Loucy (cell line): ENCODE data around the gene NGDN.

Source experiments
- H2AFZ ChIP-seq: fragments of 200-600 bp; sonication (generic); 2 replicates; pipeline ENCODE4 v1.6.0; 2016; ENCODE audit warnings: antibody characterized with exemption, mild to moderate bottlenecking, low read length, moderate library complexity
- H3F3A ChIP-seq: fragments of 200-600 bp; 2 replicates; pipeline ENCODE4 v1.6.0; 2016; ENCODE audit warnings: antibody characterized with exemption, low read depth, mild to moderate bottlenecking
- H3K27me3 ChIP-seq: fragments of 200-600 bp; sonication (generic); 2 replicates; pipeline ENCODE4 v1.6.1; 2014; ENCODE audit warnings: low read length, mild to moderate bottlenecking; ENCODE audit not compliant: insufficient read depth, poor library complexity, severe bottlenecking
- H3K36me3 ChIP-seq: fragments of 200-600 bp; sonication (generic); 2 replicates; pipeline ENCODE4 v1.6.1; 2016; ENCODE audit warnings: low read length; ENCODE audit not compliant: insufficient read depth
- H3K4me1 ChIP-seq: fragments of 200-600 bp; sonication (generic); 2 replicates; pipeline ENCODE4 v1.5.1; 2014; ENCODE audit warnings: low read length, mild to moderate bottlenecking; ENCODE audit not compliant: insufficient read depth, poor library complexity, severe bottlenecking
- H3K4me2 ChIP-seq: fragments of 200-600 bp; sonication (generic); 2 replicates; pipeline ENCODE4 v1.6.0; 2014; ENCODE audit warnings: antibody characterized with exemption, low read length, low read depth, mild to moderate bottlenecking; ENCODE audit not compliant: poor library complexity, severe bottlenecking
- H3K4me3 ChIP-seq: fragments of 200-600 bp; sonication (generic); 2 replicates; pipeline ENCODE4 v1.5.1; 2014; ENCODE audit warnings: low read length, mild to moderate bottlenecking, mixed read lengths; ENCODE audit not compliant: poor library complexity, severe bottlenecking
- H3K79me2 ChIP-seq: fragments of 200-600 bp; sonication (generic); 2 replicates; pipeline ENCODE4 v1.6.1; 2014; ENCODE audit warnings: low read length; ENCODE audit not compliant: insufficient read depth
- H3K9ac ChIP-seq: fragments of 200-600 bp; sonication (generic); 2 replicates; pipeline ENCODE4 v1.6.0; 2014; ENCODE audit warnings: mild to moderate bottlenecking, low read depth, low read length, moderate library complexity; ENCODE audit not compliant: poor library complexity, severe bottlenecking
- H3K9me2 ChIP-seq: fragments of 200-600 bp; sonication (generic); replicated peaks from 2 replicates; pipeline ENCODE4 v1.6.1; 2016; ENCODE audit warnings: low read depth, low read length, mixed read lengths
- H3K9me3 ChIP-seq: fragments of 200-600 bp; sonication (generic); 2 replicates; pipeline ENCODE4 v1.6.1; 2014; ENCODE audit warnings: mild to moderate bottlenecking, antibody characterized with exemption, low read length, low read depth; ENCODE audit not compliant: insufficient read depth
- H4K20me1 ChIP-seq: fragments of 200-600 bp; sonication (generic); 2 replicates; pipeline ENCODE4 v1.6.0; 2014; ENCODE audit warnings: antibody characterized with exemption, low read length, mild to moderate bottlenecking; ENCODE audit not compliant: insufficient read depth, poor library complexity, severe bottlenecking
- EZH2phosphoT487 ChIP-seq: fragments of 200-600 bp; IDR thresholded peaks from 2 replicates; pipeline ENCODE4 v1.6.1; 2018; ENCODE audit warnings: antibody characterized with exemption, mild to moderate bottlenecking, moderate library complexity, borderline replicate concordance
- TF ChIP-seq, protein P1 (sequence below): fragments of 200-600 bp; sonication (generic); conservative IDR thresholded peaks from 2 replicates; pipeline ENCODE4 v1.5.1; 2014; ENCODE audit warnings: mild to moderate bottlenecking, antibody characterized with exemption, low read length

Gene NGDN

DNA sequence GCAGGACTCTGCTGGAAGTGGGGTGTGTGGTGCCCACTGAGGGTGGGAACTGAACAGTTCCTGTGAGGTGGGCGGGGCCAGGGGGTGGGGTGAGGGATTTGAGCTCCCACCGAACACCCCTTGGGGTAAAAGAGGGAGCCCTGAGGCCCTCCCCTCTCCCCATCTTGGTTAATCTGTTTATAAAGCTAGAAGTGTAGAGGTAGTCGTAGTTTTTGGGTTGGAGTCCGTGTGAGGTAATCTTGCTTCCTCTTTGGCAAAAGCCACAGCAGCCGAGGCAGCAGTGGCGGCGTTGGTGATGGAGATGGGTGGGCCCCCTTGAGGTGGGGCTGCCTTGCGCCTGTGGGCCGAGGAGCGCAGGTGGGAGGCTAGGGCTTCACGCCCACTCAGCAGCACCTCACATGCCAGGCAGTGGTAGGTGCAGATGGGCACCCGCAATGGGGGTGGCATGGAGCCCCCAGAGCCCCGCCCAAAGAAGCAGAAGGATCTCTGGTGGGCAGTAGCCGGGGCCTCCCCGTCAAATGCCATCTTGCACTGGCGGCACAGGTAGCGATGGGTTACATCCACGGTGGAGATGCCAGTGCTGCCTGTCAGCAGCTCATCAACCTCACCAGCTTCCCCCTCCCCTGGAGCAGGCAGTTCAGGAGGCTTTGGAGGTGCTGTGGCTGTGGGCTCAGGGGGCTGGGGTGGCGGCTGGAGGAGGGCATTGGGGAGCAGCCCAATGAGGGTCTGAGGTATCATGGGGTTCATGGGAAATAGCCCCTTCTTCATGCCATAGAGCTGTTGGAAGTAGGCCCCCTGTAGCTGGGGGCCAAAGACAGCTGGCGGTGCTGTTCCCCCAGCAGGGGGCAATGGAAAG lies 52.5 kb downstream of the NGDN start:
- no peaks in the 10 kb centered on the region for H3K9me2 ChIP-seq
- H3K4me2 ChIP-seq = no peak overlapping the region
- no peaks in the 10 kb centered on the region for H3K27me3 ChIP-seq
- no peaks in the 10 kb centered on the region for H3K79me2 ChIP-seq
- no peaks in the 10 kb centered on the region for H3F3A ChIP-seq
- no peaks in the 10 kb centered on the region for H3K9me3 ChIP-seq
- TF ChIP-seq, protein P1, sequence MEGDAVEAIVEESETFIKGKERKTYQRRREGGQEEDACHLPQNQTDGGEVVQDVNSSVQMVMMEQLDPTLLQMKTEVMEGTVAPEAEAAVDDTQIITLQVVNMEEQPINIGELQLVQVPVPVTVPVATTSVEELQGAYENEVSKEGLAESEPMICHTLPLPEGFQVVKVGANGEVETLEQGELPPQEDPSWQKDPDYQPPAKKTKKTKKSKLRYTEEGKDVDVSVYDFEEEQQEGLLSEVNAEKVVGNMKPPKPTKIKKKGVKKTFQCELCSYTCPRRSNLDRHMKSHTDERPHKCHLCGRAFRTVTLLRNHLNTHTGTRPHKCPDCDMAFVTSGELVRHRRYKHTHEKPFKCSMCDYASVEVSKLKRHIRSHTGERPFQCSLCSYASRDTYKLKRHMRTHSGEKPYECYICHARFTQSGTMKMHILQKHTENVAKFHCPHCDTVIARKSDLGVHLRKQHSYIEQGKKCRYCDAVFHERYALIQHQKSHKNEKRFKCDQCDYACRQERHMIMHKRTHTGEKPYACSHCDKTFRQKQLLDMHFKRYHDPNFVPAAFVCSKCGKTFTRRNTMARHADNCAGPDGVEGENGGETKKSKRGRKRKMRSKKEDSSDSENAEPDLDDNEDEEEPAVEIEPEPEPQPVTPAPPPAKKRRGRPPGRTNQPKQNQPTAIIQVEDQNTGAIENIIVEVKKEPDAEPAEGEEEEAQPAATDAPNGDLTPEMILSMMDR = no peak
- TF ChIP-seq EZH2phosphoT487 = no peak
- H3K4me1 ChIP-seq = no peaks in the 10 kb centered on the region
- H4K20me1 ChIP-seq = no peaks in the 10 kb centered on the region
- H3K4me3 ChIP-seq = no peak overlapping the region
- H2AFZ ChIP-seq = no peak overlapping the region
- H3K36me3 ChIP-seq = no peaks in the 10 kb centered on the region
- H3K9ac ChIP-seq = no peak overlapping the region

DNA sequence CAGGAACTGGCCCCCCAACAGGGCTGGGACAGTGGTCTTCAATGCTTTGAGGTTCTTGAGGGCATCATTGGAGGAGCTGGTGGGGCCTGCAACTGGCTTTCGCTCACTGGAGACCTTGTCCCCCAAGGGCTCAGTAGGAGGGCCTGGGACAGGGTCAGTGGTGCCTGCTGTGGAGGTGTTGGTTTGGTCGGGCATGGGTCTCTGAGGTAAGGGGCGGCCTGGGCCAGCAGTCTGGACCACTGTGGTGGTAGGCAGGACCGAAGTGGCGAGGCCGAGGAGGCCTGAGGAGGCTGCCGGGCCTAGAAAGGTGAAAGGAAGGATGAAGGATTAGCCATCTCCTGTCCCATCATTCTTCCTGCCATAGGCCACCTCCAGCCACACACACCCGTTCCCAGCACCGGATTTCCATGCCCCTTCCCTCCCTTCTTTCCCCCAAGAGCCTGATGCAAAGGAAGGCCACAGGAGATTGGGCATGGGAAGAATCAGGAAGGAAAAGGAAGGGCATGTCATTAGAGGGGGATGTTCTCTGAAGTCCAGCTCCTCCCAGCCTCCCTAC lies 53.2 kb downstream of the NGDN start:
- Histone ChIP-seq H3K79me2 (no peaks in the 10 kb centered on the region), H3K4me3 (no peak overlapping the region), H3K27me3 (no peaks in the 10 kb centered on the region), H3K4me2 (no peak overlapping the region), H3K4me1 (no peaks in the 10 kb centered on the region), H3K9me3 (no peaks in the 10 kb centered on the region), H3K36me3 (no peaks in the 10 kb centered on the region), H4K20me1 (no peaks in the 10 kb centered on the region), H3F3A (no peaks in the 10 kb centered on the region), H3K9ac (no peak overlapping the region), H2AFZ (no peak overlapping the region), H3K9me2 (no peaks in the 10 kb centered on the region)
- no peak for TF ChIP-seq EZH2phosphoT487
- TF ChIP-seq, protein P1 = no peak

DNA sequence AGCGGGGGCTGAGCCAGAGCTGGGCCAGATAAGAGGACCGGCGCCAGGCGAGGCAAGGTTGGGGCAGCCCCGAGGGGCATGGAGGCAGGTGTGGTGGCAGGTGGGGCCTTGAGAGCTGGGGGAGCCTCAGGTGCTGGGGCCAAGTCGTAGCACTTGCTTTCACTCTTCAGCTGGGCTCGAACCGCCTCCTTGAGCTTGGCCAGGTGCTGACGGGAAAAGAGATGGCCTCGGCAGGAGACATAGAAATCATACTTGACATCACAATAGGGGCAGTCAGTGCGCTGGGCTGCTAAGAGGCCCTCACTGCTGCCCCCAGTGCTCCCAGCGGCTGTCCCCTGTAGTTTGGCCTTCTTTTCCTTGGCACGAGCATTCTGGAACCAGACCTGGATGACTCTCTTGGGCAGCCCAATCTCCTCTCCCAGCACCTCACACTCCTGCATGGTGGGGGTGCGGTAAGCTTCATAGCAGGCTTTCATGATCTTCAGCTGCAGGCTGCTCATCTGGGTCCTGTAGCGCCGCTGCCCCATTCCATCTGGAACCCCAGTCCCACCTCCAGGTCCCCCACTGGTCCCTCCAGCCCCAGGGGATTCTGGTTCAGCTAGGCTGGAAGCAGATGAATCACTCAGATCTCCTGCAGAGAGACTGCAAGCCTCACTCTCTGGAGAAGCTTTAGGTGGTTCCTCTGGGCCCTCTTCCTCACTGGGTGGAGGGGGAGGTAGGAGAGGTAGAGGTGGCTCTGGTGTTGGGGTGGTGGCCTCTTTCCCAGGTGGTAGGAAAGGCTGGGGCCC lies 53.9 kb downstream of the NGDN start:
- Histone ChIP-seq H3K36me3 (no peaks in the 10 kb centered on the region), H3K9me2 (no peaks in the 10 kb centered on the region), H3F3A (no peaks in the 10 kb centered on the region), H2AFZ (no peak overlapping the region), H3K79me2 (no peaks in the 10 kb centered on the region), H3K4me2 (no peak overlapping the region), H3K27me3 (no peaks in the 10 kb centered on the region), H3K4me3 (no peak overlapping the region), H3K4me1 (no peaks in the 10 kb centered on the region), H3K9me3 (no peaks in the 10 kb centered on the region), H3K9ac (no peak overlapping the region), H4K20me1 (no peaks in the 10 kb centered on the region)
- TF ChIP-seq EZH2phosphoT487 = no peak
- TF ChIP-seq, protein P1 = no peak
